SK-N-SH (cell line): Measurements from ENCODE around the gene MGRN1.

ENCODE experiments used
- CHD2 ChIP-seq: fragments of 150-350 bp; IDR thresholded peaks from 2 replicates; pipeline ENCODE4 v1.6.1; 2018; ENCODE audit warnings: low read length; ENCODE audit not compliant: partially characterized antibody
- RXRA ChIP-seq: IDR thresholded peaks from 2 replicates; pipeline ENCODE4 v1.4.0; 2012; ENCODE audit warnings: low read depth, mild to moderate bottlenecking, borderline replicate concordance
- YY1 ChIP-seq: IDR thresholded peaks from 2 replicates; pipeline ENCODE4 v1.4.0; 2012; ENCODE audit warnings: low read depth, mild to moderate bottlenecking
- TF ChIP-seq, protein P1 (sequence below): fragments of 200-600 bp; sonication (generic); IDR thresholded peaks from 2 replicates; pipeline ENCODE4 v1.6.1; 2017; ENCODE audit warnings: antibody characterized with exemption, mild to moderate bottlenecking, moderate library complexity

DNA sequence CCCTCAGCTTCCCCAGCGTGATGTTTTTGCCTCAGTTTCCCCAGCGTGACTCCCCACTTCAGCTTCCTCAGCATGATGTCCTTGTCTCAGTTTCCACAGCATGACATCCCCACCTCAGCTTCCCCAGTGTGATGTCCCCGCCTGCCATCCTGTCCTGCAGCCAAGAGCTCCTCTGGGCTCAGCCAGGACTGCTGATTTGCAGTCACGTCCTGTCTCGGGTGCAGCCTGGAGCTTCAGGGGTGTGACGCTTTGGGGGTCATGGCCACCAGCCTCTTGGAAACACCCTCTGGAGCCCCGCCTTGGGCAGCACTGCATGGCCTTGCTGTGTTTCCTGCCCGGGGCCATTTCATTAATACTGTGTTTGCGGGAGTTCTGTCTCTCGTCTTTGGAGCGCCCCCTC, 52.2 kb downstream of the MGRN1 start:
- TF ChIP-seq RXRA (no peak), CHD2 (no peak), YY1 (no peak)
- TF ChIP-seq, protein P1, sequence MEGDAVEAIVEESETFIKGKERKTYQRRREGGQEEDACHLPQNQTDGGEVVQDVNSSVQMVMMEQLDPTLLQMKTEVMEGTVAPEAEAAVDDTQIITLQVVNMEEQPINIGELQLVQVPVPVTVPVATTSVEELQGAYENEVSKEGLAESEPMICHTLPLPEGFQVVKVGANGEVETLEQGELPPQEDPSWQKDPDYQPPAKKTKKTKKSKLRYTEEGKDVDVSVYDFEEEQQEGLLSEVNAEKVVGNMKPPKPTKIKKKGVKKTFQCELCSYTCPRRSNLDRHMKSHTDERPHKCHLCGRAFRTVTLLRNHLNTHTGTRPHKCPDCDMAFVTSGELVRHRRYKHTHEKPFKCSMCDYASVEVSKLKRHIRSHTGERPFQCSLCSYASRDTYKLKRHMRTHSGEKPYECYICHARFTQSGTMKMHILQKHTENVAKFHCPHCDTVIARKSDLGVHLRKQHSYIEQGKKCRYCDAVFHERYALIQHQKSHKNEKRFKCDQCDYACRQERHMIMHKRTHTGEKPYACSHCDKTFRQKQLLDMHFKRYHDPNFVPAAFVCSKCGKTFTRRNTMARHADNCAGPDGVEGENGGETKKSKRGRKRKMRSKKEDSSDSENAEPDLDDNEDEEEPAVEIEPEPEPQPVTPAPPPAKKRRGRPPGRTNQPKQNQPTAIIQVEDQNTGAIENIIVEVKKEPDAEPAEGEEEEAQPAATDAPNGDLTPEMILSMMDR, result no peak
